Measurements from ENCODE around the gene SYNE3. TPM values are rescaled to one million over a fixed set of nuclear protein-coding genes. Genes with fewer than 3 reads are reported as not detected.
A peak's percentile ranks its signal among the peaks of the same experiment; 100 is the strongest.

Gene SYNE3
- total and polyA plus RNA-seq, 10 donors = 1.4 to 34.5 (median 27.5) TPM

- no peaks in the 10 kb centered on the region for H3K27me3 ChIP-seq (replicated peaks in 1 of 7)
- peaks cover 0 to 28% (median 0%) of the 10 kb centered on the region in 6 donors for H3K36me3 ChIP-seq
- no peak for DNase-seq
- TF ChIP-seq POLR2AphosphoS5 (IDR thresholded peaks at IDR 0.05) = no peak
- TF ChIP-seq POLR2A (IDR thresholded peaks at IDR 0.05) = no peak
- no peak for TF ChIP-seq CTCF (IDR thresholded peaks at IDR 0.05 in 8 of 11, conservative IDR thresholded peaks at IDR 0.05 in 3 of 11)
- H3K27ac ChIP-seq = peak overlapping the region in 7 of 8 donors; percentile 64 to 89 (median 83)
- intact Hi-C loops (cut with DNase I; ENCODE audit: low total_unique reads) = no loop called here
- 38 to 88% (median 64%) methylated on average over 4 of the region's 4 CpGs for WGBS, 5 donors
- H3K9me3 ChIP-seq = no peaks in the 10 kb centered on the region
- no peak overlapping the region for H3K4me3 ChIP-seq
- peaks cover 33 to 90% (median 60%) of the 10 kb centered on the region in 6 donors for H3K4me1 ChIP-seq
Measured at GRCh38 chr14:95496690-95497259, 19.7 kb downstream of the SYNE3 start.

- Histone ChIP-seq H3K4me1 (peaks cover 33 to 87% (median 58%) of the 10 kb centered on the region in 6 donors), H3K36me3 (peaks cover 0 to 22% (median 0%) of the 10 kb centered on the region in 6 donors), H3K27me3 (replicated peaks in 1 of 7) (no peaks in the 10 kb centered on the region), H3K9me3 (no peaks in the 10 kb centered on the region), H3K4me3 (peak overlapping the region in 1 of 8 donors; percentile 36), H3K27ac (peak overlapping the region; percentile 58 to 89 (median 80))
- no peak for DNase-seq
- TF ChIP-seq POLR2AphosphoS5 (IDR thresholded peaks at IDR 0.05) = no peak
- TF ChIP-seq POLR2A (IDR thresholded peaks at IDR 0.05) = no peak
- TF ChIP-seq CTCF (IDR thresholded peaks at IDR 0.05 in 8 of 11, conservative IDR thresholded peaks at IDR 0.05 in 3 of 11) = no peak
- WGBS, 5 donors = 35 to 76% (median 52%) methylated on average over 4 of the region's 4 CpGs
- intact Hi-C loops (cut with DNase I; ENCODE audit: low total_unique reads) = no loop called here
Measured at GRCh38 chr14:95496111-95496681, 20.3 kb downstream of the SYNE3 start.

GRCh38 chr14:95495538-95496025, 20.9 kb downstream of the SYNE3 start:
- DNase-seq = peak; percentile 87
- H3K4me3 ChIP-seq = peak overlapping the region in 1 of 8 donors; percentile 36
- no peaks in the 10 kb centered on the region for H3K9me3 ChIP-seq
- peak overlapping the region; percentile 58 to 89 (median 80) for H3K27ac ChIP-seq
- H3K27me3 ChIP-seq (replicated peaks in 1 of 7) = no peaks in the 10 kb centered on the region
- H3K36me3 ChIP-seq = peaks cover 0 to 16% (median 0%) of the 10 kb centered on the region in 6 donors
- intact Hi-C loops (cut with DNase I; ENCODE audit: low total_unique reads) = no loop called here
- no peak for TF ChIP-seq POLR2A (IDR thresholded peaks at IDR 0.05)
- TF ChIP-seq POLR2AphosphoS5 (IDR thresholded peaks at IDR 0.05) = peak; percentile 48 to 80 (median 77)
- no peak for TF ChIP-seq CTCF (IDR thresholded peaks at IDR 0.05 in 8 of 11, conservative IDR thresholded peaks at IDR 0.05 in 3 of 11)
- WGBS, 5 donors = 30 to 44% (median 38%) methylated on average over 6 to 8 of the region's 8 CpGs
- H3K4me1 ChIP-seq = peaks cover 33 to 87% (median 61%) of the 10 kb centered on the region in 6 donors

- WGBS, 5 donors = 71 to 92% (median 89%) methylated on average over 3 of the region's 3 CpGs
- no peaks in the 10 kb centered on the region for H3K27me3 ChIP-seq (replicated peaks in 1 of 7)
- TF ChIP-seq POLR2A (IDR thresholded peaks at IDR 0.05) (no peak), CTCF (IDR thresholded peaks at IDR 0.05 in 8 of 11, conservative IDR thresholded peaks at IDR 0.05 in 3 of 11) (no peak), POLR2AphosphoS5 (IDR thresholded peaks at IDR 0.05) (no peak)
- peaks cover 37 to 87% (median 66%) of the 10 kb centered on the region in 6 donors for H3K4me1 ChIP-seq
- DNase-seq = no peak
- intact Hi-C loops (cut with DNase I; ENCODE audit: low total_unique reads) = no loop called here
- H3K9me3 ChIP-seq = no peaks in the 10 kb centered on the region
- peak overlapping the region in 1 of 8 donors; percentile 36 for H3K4me3 ChIP-seq
- peaks cover 0 to 11% (median 0%) of the 10 kb centered on the region in 6 donors for H3K36me3 ChIP-seq
- H3K27ac ChIP-seq = peak overlapping the region; percentile 58 to 89 (median 80)
Measured at GRCh38 chr14:95495076-95495475, 21.4 kb downstream of the SYNE3 start.

Data from spleen (tissue), 11 donors.